ENCODE results near the gene OR5AK2. TPM values are rescaled to one million over a fixed set of nuclear protein-coding genes. Genes with fewer than 3 reads are reported as not detected.

The OR5AK2 gene
- total RNA-seq, 1 experiment from 2014 or later: not detected

- H3K27me3 ChIP-seq (replicated peaks; ENCODE audit: control insufficient read depth, insufficient read depth, low read length): no peaks in the 10 kb centered on the region
- no peaks in the 10 kb centered on the region for H3K27me3 Mint-ChIP-seq (ENCODE audit: insufficient read depth, unreplicated experiment)
- H3K4me3 ChIP-seq (ENCODE audit: low read depth, low read length): no peak overlapping the region
- no peaks in the 10 kb centered on the region for H3K4me1 ChIP-seq
- no peaks in the 10 kb centered on the region for H3K36me3 ChIP-seq (ENCODE audit: control insufficient read depth, insufficient read depth, low read length)
- H3K27ac Mint-ChIP-seq (ENCODE audit: unreplicated experiment): no peak overlapping the region
- H3K4me1 Mint-ChIP-seq (ENCODE audit: low read depth, unreplicated experiment): no peaks in the 10 kb centered on the region
- intact Hi-C loops (cut with micrococcal nuclease; ENCODE audit: unreplicated experiment): no loop called here
- H3K36me3 Mint-ChIP-seq (ENCODE audit: insufficient read depth, unreplicated experiment): peaks cover 5% of the 10 kb centered on the region
- ChIA-PET POLR2A (no interaction called here), CTCF (no interaction called here)
- BruUV-seq (replicated peaks): no TSS peak
- TF ChIP-seq, protein P1, sequence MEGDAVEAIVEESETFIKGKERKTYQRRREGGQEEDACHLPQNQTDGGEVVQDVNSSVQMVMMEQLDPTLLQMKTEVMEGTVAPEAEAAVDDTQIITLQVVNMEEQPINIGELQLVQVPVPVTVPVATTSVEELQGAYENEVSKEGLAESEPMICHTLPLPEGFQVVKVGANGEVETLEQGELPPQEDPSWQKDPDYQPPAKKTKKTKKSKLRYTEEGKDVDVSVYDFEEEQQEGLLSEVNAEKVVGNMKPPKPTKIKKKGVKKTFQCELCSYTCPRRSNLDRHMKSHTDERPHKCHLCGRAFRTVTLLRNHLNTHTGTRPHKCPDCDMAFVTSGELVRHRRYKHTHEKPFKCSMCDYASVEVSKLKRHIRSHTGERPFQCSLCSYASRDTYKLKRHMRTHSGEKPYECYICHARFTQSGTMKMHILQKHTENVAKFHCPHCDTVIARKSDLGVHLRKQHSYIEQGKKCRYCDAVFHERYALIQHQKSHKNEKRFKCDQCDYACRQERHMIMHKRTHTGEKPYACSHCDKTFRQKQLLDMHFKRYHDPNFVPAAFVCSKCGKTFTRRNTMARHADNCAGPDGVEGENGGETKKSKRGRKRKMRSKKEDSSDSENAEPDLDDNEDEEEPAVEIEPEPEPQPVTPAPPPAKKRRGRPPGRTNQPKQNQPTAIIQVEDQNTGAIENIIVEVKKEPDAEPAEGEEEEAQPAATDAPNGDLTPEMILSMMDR (IDR thresholded peaks at IDR 0.05; ENCODE audit: insufficient read depth in 1 of 2, low read depth in 1 of 2, low read length in 1 of 2, severe bottlenecking in 1 of 2, unreplicated experiment in 1 of 2): no peak
- H3K9me3 ChIP-seq: 0 out of 2 replicates have a peak, but pooled peaks cover 4% of the 10 kb centered on the region
- H3K4me3 Mint-ChIP-seq (ENCODE audit: unreplicated experiment): no peak overlapping the region
- peaks cover 37% of the 10 kb centered on the region for H3K9me3 Mint-ChIP-seq (ENCODE audit: unreplicated experiment)
- no peak for DNase-seq
These were observed 5.8 kb downstream of the OR5AK2 start for GRCh38 chr11:56994532-56994931.

GRCh38 chr11:57001674-57002401 lies 13.1 kb downstream of the OR5AK2 start:
- H3K4me1 Mint-ChIP-seq (ENCODE audit: low read depth, unreplicated experiment): no peaks in the 10 kb centered on the region
- POLR2A ChIA-PET: no interaction called here
- Histone ChIP-seq H3K27me3 (replicated peaks; ENCODE audit: control insufficient read depth, insufficient read depth, low read length) (no peaks in the 10 kb centered on the region), H3K4me3 (ENCODE audit: low read depth, low read length) (no peak overlapping the region), H3K4me1 (no peaks in the 10 kb centered on the region), H3K36me3 (ENCODE audit: control insufficient read depth, insufficient read depth, low read length) (no peaks in the 10 kb centered on the region), H3K9me3 (peaks cover 3% of the 10 kb centered on the region; the same call in 1 of the 2 replicates)
- no TSS peak for BruUV-seq (replicated peaks)
- H3K27me3 Mint-ChIP-seq (ENCODE audit: insufficient read depth, unreplicated experiment): no peaks in the 10 kb centered on the region
- H3K9me3 Mint-ChIP-seq (ENCODE audit: unreplicated experiment): peaks cover 13% of the 10 kb centered on the region
- H3K4me3 Mint-ChIP-seq (ENCODE audit: unreplicated experiment): no peak overlapping the region
- DNase-seq: no peak
- intact Hi-C loops (cut with micrococcal nuclease; ENCODE audit: unreplicated experiment): loop anchor here (10.0 kb wide), 1 partner anchor 157 kb away; no protein-coding TSS in a partner anchor
- TF ChIP-seq, protein P1 (IDR thresholded peaks at IDR 0.05; ENCODE audit: insufficient read depth in 1 of 2, low read depth in 1 of 2, low read length in 1 of 2, severe bottlenecking in 1 of 2, unreplicated experiment in 1 of 2): no peak
- H3K36me3 Mint-ChIP-seq (ENCODE audit: insufficient read depth, unreplicated experiment): no peaks in the 10 kb centered on the region
- no peak overlapping the region for H3K27ac Mint-ChIP-seq (ENCODE audit: unreplicated experiment)
- CTCF ChIA-PET: no interaction called here

- DNase-seq: no peak
- Histone ChIP-seq H3K4me1 (no peaks in the 10 kb centered on the region), H3K36me3 (ENCODE audit: control insufficient read depth, insufficient read depth, low read length) (no peaks in the 10 kb centered on the region), H3K9me3 (no peaks in the 10 kb centered on the region), H3K4me3 (ENCODE audit: low read depth, low read length) (no peak overlapping the region), H3K27me3 (replicated peaks; ENCODE audit: control insufficient read depth, insufficient read depth, low read length) (no peaks in the 10 kb centered on the region)
- no peak overlapping the region for H3K4me3 Mint-ChIP-seq (ENCODE audit: unreplicated experiment)
- POLR2A ChIA-PET: no interaction called here
- H3K27ac Mint-ChIP-seq (ENCODE audit: unreplicated experiment): no peak overlapping the region
- CTCF ChIA-PET: no interaction called here
- H3K4me1 Mint-ChIP-seq (ENCODE audit: low read depth, unreplicated experiment): no peaks in the 10 kb centered on the region
- no peaks in the 10 kb centered on the region for H3K36me3 Mint-ChIP-seq (ENCODE audit: insufficient read depth, unreplicated experiment)
- intact Hi-C loops (cut with micrococcal nuclease; ENCODE audit: unreplicated experiment): loop anchor here (10.0 kb wide), 1 partner anchor 164 kb away; no protein-coding TSS in a partner anchor
- TF ChIP-seq, protein P1 (IDR thresholded peaks at IDR 0.05; ENCODE audit: insufficient read depth in 1 of 2, low read depth in 1 of 2, low read length in 1 of 2, severe bottlenecking in 1 of 2, unreplicated experiment in 1 of 2): no peak
- H3K27me3 Mint-ChIP-seq (ENCODE audit: insufficient read depth, unreplicated experiment): no peaks in the 10 kb centered on the region
- H3K9me3 Mint-ChIP-seq (ENCODE audit: unreplicated experiment): no peaks in the 10 kb centered on the region
- BruUV-seq (replicated peaks): no TSS peak
These were observed 19.7 kb downstream of the OR5AK2 start for GRCh38 chr11:57008373-57008772.
